Stimulated activated CD8-positive, alpha-beta memory T cell treated with anti-CD3 and anti-CD28 coated beads, Interleukin-15, amount 100 ng/mL, for 48 hours (primary cell): Measurements from ENCODE around the gene LMAN2L.
"Not testable (repeated sequence)": the region's sequence is repeated elsewhere in the genome, so short reads cannot be mapped to it uniquely, and the experiment has no call there.

Experiments
- DNase-seq, 2 donors: peaks; one replicate each; pipeline ENCODE4 v3.0.0-alpha.2; 2020; ENCODE audit warnings: low read depth in 2 of 2

LMAN2L gene

GRCh38 chr2:96687711-96688640 is 51.9 kb downstream of the LMAN2L start:
- DNase-seq, result no peak

GRCh38 chr2:96687266-96687665 is 52.6 kb downstream of the LMAN2L start:
- DNase-seq, result no peak

DNA sequence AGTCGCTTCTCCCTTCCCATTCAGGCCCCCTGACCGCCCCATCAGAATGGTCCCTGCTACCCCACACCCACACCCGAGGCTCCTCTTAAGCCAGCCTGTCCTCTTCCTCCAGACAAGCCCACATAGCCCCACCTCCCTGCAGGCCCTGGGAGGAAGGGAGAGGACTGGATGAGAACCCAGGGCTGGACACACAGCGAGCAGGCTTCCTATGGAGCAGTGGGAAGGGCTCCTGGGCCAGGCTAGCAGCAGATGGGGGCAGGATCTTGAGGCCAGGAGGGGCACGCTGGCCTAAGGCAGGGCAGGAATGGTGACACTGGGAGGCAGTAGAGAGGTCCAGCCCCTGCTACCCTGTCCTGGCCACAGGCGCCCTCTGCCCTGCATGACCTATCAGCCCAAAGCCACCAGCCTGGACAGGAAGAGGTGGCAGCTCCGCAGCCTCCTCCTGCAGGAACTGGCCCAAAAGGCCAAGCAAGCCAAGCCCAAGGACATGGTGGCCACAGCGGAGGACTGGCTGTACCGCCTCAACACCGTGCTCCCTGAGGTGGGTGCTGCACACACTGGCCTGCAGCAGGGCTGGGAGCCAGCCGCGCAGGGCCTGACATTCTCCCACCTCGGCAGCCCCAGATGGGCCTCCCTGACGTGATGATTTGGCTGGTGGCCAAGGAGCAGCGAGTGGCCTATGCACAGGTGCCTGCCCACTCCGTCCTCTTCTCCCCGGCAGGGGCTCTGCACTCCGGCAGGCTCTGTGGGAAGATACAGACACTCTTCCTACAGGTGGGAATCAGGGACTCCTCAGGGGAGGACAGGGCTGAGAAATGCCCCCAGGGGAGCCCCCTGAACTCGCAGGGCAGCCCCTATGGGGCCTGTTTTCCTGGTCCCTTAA is 54.0 kb downstream of the LMAN2L start:
- no peak for DNase-seq

DNA sequence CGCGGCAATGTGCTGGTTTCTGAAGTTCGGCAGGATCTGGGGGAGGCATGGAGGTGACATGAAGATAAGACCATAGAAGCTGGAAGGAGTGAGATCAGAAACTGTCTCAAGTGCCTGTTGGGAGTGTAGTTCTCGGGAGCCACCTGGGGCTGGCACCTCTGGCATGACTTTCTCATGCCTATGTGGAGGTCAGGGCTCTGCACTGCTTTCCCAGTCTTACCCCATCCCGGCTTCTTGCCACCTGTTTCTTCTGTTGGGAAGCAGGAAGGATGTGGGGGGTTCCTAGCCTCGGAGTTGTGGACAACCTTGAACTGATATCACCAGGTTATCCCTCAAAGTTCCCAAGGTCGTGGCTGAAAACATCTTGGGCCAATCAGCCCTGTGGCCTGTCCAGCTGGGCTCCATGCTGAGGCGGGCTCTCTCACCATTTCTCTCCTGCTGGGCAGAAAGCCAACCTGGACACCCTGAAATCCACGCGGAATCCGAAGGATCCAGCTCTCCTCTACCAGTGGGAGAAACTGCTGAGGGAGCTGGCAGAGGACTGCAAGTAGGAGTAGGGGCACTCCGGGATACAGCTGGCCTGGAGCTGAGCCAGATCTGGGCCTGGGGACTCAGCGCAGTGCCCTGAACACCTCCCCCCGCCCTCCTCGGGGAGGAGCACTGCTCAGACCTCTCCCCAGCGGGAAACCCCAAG is 54.8 kb downstream of the LMAN2L start:
- DNase-seq, result no peak

DNA sequence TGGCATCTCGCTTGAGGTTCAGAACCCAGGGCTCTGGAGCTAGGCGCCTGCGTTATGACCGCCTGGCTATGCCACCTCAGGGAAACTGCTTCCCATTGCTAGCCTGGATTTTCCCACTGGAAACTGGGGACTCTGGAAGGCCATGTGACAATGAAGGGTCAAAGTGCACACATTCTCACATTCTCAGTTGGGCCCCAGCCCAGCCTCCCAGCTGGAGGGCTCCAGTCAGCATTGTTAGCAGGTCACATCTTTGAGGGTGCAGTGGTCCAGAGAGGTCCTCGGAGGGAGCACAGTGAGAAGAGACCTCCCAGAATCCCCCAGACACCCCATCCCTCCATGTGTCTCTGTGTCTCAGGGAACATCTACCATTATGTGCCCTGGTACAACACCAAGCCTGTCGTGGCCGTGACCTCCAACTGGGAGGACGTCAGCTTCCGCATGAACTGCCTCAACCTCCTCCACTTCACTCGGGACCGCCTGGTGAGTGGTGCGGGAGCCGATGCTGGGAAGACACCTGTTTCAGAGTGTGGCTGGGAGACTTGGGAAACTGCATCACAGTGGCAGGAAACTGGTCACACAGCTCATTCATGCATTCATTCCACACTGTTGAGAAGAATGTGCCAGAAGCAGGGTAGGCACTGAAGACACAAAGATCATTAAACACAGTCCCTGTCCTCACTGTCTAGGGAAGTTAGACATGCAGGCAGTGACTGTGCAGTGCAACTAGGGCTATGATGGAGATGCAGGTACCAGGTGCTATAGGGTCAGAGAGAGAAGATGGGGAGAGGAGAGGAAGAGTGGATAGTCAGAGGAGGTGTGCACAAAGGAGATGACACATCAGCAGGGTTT is 55.7 kb downstream of the LMAN2L start:
- no peak for DNase-seq

GRCh38 chr2:96683307-96683706 is 56.6 kb downstream of the LMAN2L start:
- DNase-seq, result no peak

DNA sequence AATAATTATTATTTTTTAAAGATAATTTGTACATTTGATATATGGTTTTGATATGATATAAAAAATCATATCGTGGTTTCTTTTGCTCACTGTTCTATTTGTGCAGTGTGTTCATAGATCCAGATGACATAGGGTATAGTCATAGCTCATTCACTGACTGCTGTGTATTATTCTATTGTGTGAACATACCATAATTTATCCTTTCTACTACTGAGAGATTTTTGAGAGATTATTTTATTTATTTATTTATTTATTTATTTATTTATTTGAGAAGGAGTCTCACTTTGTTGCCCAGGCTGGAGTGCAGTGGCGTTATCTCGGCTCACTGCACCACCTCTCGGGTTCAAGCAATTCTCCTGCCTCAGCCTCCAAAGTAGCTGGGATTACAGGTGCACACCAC is 58.3 kb downstream of the LMAN2L start:
- no peak for DNase-seq

DNA sequence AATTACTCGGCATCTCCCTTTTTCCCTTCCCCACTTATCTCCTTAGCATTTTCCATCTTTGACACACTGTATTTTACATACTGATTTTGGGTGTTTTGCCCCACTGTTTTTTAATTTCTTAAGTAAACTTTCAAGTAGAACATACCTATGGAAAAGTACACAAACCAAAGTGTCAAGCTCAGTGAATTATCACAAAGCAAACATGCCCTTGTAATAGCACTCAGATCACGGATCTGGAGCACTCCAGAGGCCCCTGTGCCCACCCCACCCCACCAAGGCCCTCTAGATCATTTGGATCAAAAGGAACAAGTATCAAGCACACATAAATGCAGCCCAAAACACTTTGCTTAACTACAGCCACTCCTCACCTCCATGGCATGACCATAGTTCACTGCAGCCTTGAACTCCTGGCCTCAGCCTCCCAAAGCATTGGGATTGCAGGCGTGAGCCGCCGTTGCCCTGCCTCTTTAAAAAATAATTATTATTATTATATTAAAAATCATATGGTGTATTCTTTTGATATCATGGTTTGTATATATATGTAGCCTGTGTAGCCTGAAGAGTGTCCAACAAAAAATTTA is 59.2 kb downstream of the LMAN2L start:
- DNase-seq, result no peak

DNA sequence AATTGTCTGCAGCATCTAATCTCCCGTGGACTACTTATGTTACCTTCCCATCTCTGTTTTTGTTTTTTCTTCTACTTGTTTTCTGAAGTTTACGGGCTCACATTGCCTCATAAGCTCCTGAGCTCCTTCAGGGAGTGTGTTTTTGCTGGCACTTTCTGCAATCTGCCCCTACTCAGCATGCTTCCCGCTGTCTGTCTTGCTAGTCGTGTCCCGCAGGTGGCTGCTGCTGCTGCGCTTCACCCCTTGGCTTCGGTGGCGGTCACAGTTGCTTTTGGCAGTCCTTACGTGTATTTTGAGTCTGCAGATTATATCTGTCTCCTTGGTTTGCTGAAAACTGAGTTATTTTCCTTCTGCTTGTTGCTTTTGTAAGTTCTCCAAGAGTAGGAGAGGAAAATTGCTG is 60.0 kb downstream of the LMAN2L start:
- no peak for DNase-seq

DNA sequence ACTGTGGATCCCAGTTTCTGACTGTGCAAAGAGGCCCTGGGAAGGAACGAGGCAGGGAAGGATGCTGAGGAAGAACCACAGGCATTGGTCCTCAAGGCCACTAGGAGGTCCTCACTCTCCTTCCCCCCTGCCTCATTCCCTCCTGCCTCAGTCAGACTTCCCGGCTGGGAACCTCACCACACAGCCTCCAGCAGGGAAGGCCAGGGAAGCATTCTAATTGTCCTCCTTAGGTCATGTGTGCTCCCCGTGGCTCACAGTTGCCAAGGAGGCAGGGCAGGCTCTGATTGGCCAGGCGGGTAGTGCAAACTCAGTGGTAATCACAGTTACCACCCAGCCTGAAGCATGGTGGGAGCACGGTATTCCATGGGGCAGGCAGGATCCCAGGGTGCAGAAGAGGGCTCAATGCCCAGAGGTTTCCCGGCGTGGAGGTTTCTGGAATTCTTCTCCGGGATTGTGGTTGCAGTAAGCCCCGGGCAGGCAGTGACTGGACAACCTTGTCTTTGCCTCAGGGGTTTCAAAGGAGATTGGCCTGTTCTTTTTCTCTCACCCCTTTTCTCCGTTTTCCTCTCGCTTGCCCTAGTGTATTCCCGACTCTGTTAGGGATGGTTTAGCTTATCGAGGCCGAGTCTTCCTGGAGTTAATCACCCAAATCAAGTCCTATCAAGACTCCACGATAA is 70.2 kb downstream of the LMAN2L start:
- DNase-seq, result no peak

DNA sequence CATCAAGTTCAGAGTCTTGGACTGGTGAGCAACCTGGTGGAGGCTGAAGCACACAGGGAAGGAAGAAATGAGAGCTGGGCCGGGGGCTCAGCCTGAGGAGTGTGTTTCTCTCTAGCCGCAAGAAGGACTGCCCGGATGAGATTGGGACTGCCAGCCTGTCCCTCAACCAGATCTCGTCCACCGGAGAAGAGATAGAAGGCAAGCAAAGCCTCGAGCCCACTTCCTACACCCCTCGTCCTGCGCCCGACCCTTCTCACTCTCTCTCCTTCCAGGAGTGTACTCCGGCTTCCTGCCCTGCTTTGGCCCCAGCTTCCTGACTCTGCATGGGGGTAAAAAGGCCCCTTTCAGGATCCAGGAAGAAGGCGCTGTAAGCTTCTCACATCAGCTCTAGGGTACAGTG is 71.1 kb downstream of the LMAN2L start:
- no peak for DNase-seq

GRCh38 chr2:96665717-96666116 is 74.1 kb downstream of the LMAN2L start:
- not testable (repeated sequence) for DNase-seq

- DNase-seq, result no peak
Observed at GRCh38 chr2:96665083-96665569, 74.7 kb downstream of the LMAN2L start.

- no peak for DNase-seq
Observed at GRCh38 chr2:96664366-96664925, 75.4 kb downstream of the LMAN2L start.

DNA sequence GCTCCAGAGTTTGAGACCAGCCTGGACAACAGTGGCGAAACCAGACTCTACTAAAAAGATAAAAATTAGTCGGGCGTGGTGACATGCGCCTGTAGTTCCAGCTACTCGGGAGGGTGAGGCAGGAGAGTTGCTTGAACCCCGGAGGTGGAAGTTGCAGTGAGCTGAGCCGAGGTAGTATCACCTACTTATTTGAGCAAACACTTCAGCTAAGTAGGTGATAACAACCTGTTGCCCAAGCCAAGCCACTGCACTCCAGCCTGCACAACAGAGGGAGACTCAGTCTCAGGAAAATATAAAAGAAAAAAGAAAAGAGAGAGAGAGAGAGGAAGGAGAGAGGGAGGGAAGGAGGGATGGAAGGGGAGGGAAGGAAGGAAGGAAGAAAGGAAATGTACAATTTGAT is 76.0 kb downstream of the LMAN2L start:
- DNase-seq, result no peak

- no peak for DNase-seq
Observed at GRCh38 chr2:96663177-96663576, 76.7 kb downstream of the LMAN2L start.

GRCh38 chr2:96662360-96662759 is 77.5 kb downstream of the LMAN2L start:
- DNase-seq, result no peak

DNA sequence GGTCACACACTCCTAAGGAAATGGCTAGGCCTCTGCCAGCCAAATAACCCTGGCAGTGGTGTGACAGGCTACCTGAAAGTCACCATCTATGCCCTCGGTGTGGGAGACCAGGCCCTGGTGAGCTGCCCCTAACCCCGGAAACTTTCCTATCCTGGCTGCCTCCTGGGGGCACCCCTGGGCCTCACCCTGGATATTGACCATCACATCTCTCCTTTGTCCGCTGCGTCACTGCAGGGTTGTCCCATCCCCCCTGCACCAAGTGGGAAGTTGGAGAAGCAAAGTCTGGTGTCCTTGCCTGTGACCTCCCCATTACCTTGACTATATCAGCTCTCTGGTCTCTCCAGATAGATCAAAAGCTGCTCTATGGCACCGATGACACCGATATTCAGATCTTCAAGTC is 78.5 kb downstream of the LMAN2L start:
- no peak for DNase-seq

DNA sequence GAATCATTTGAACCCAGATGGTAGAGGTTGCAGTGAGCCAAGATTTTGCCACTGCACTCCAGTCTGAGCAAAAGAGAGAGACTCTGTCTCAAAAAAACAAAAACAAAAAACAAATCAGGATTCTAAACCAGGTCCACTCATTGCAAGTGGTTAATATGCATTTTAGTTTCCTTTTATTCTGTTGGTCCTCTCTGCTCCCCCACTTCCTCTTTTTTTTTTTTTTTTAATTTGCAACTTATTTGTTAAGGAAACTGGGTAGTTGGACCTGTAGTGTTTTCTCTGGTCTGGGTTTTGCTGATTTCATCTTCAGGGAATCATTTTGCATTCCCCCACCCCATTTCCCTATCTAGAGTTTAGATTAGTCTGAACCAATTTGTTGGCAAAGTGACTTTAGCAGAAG is 83.3 kb downstream of the LMAN2L start:
- no peak for DNase-seq
